CD14-positive monocyte (primary cell): ENCODE data around the gene SYNE1. TPM values are rescaled to one million over a fixed set of nuclear protein-coding genes. Genes with fewer than 3 reads are reported as not detected.
A peak's percentile ranks its signal among the peaks of the same experiment; 100 is the strongest.

Experiments
- DNase-seq, 3 donors: peaks; one replicate each; pipeline ENCODE4 v3.0.0-alpha.2; 2011 to 2022
- H2AFZ ChIP-seq: 2 replicates; pipeline ENCODE4 v1.6.0; 2012; ENCODE audit warnings: mild to moderate bottlenecking, low read depth, low read length, inconsistent platforms; ENCODE audit not compliant: insufficient read depth, poor library complexity, severe bottlenecking
- H3K27ac ChIP-seq, 2 donors: 1 replicate in 1 of 2; 2 replicates in 1 of 2; pipeline ENCODE4 v1.5.1; 2012 to 2013; ENCODE audit warnings: low read length in 2 of 2, control low read depth in 1 of 2, inconsistent platforms in 1 of 2, low read depth in 1 of 2, mild to moderate bottlenecking in 1 of 2
- H3K27me3 ChIP-seq, 2 donors: one replicate each; pipeline versions ENCODE4 v1.6.0 to v1.6.1; 2011 to 2013; ENCODE audit warnings: low read length in 2 of 2; ENCODE audit not compliant: control insufficient read depth in 2 of 2, insufficient read depth in 2 of 2
- H3K36me3 ChIP-seq, 2 donors: replicated peaks in 1 of 2; 1 replicate in 1 of 2; 2 replicates in 1 of 2; pipeline versions ENCODE4 v1.5.1 to v1.6.1; 2012 to 2013; ENCODE audit warnings: low read length in 2 of 2, control low read depth in 1 of 2, inconsistent platforms in 1 of 2, mild to moderate bottlenecking in 1 of 2; ENCODE audit not compliant: insufficient read depth in 2 of 2, control insufficient read depth in 1 of 2
- H3K4me1 ChIP-seq, 2 donors: 1 replicate in 1 of 2; 2 replicates in 1 of 2; pipeline versions ENCODE4 v1.5.1 to v1.6.1; 2012 to 2013; ENCODE audit warnings: low read length in 2 of 2, control low read depth in 1 of 2, inconsistent platforms in 1 of 2, mild to moderate bottlenecking in 1 of 2, moderate library complexity in 1 of 2; ENCODE audit not compliant: insufficient read depth in 2 of 2, control insufficient read depth in 1 of 2
- H3K4me2 ChIP-seq: replicated peaks from 2 replicates; pipeline ENCODE3; 2012; ENCODE audit warnings: low read length, moderate library complexity, mild to moderate bottlenecking; ENCODE audit not compliant: poor library complexity, severe bottlenecking; ENCODE audit errors: extremely low read depth
- H3K4me3 ChIP-seq, 3 experiments: fragments of 200-600 bp in 1 of 3; sonication (generic) in 1 of 3; replicated peaks in 1 of 3; 1 replicate in 2 of 3; 2 replicates in 1 of 3; pipeline ENCODE4 v1.5.1; 2011 to 2013; ENCODE audit warnings: low read length in 3 of 3, mild to moderate bottlenecking in 3 of 3, control low read depth in 2 of 3, low read depth in 2 of 3, inconsistent platforms in 1 of 3, moderate library complexity in 1 of 3
- H3K79me2 ChIP-seq: 2 replicates; pipeline ENCODE4 v1.6.0; 2012; ENCODE audit warnings: mild to moderate bottlenecking, control low read depth, inconsistent platforms, low read length, moderate library complexity; ENCODE audit not compliant: insufficient read depth
- H3K9ac ChIP-seq: 2 replicates; pipeline ENCODE4 v1.6.0; 2017; ENCODE audit warnings: low read length, mild to moderate bottlenecking; ENCODE audit not compliant: insufficient read depth, poor library complexity, severe bottlenecking
- H3K9me3 ChIP-seq, 2 donors: replicated peaks in 1 of 2; 1 replicate in 1 of 2; 2 replicates in 1 of 2; pipeline versions ENCODE4 v1.5.1 to v1.6.1; 2012 to 2013; ENCODE audit warnings: low read length in 2 of 2, control low read depth in 1 of 2; ENCODE audit not compliant: control insufficient read depth in 1 of 2, insufficient read depth in 1 of 2
- H4K20me1 ChIP-seq: 2 replicates; pipeline ENCODE4 v1.6.0; 2012; ENCODE audit warnings: mild to moderate bottlenecking, low read length, control low read depth, moderate library complexity; ENCODE audit not compliant: insufficient read depth
- H3K27ac Mint-ChIP-seq, 7 donors: one replicate each; pipeline ENCODE4 v1.8.0; 2020; ENCODE audit warnings: mild to moderate bottlenecking in 7 of 7, mixed read lengths in 7 of 7, moderate library complexity in 6 of 7, inconsistent platforms in 2 of 7
- H3K27me3 Mint-ChIP-seq, 3 donors: one replicate each; pipeline ENCODE4 v1.8.0; 2021 to 2022; ENCODE audit warnings: low read depth in 3 of 3, mild to moderate bottlenecking in 3 of 3, mixed read lengths in 3 of 3, moderate library complexity in 3 of 3, inconsistent platforms in 1 of 3
- H3K36me3 Mint-ChIP-seq, 2 donors: one replicate each; pipeline ENCODE4 v1.8.0; 2020; ENCODE audit warnings: mixed read lengths in 2 of 2, inconsistent platforms in 1 of 2, mild to moderate bottlenecking in 1 of 2
- H3K4me1 Mint-ChIP-seq: one replicate; pipeline ENCODE4 v1.8.0; 2020; ENCODE audit warnings: mild to moderate bottlenecking, mixed read lengths
- H3K4me3 Mint-ChIP-seq, 2 donors: one replicate each; pipeline ENCODE4 v1.8.0; 2020; ENCODE audit warnings: mild to moderate bottlenecking in 2 of 2, mixed read lengths in 2 of 2, moderate library complexity in 1 of 2
- H3K9me3 Mint-ChIP-seq, 7 donors: one replicate each; pipeline ENCODE4 v1.8.0; 2020 to 2022; ENCODE audit warnings: mixed read lengths in 7 of 7, mild to moderate bottlenecking in 6 of 7, moderate library complexity in 6 of 7, inconsistent platforms in 2 of 7
- WGBS: methylation state at CpG from one replicate; pipeline ENCODE4 v1.1.5; 2013; ENCODE audit warnings: missing lambda C conversion rate; ENCODE audit not compliant: insufficient coverage; 5-methylcytosine and 5-hydroxymethylcytosine counted together
- intact Hi-C, 2 donors: fragments of 100-400 bp; cut with micrococcal nuclease; formaldehyde crosslinking; loops; one replicate each; pipeline versions ENCODE4 v1.15.0 to v1.15.1; 2023
- polyA plus RNA-seq, 3 donors: library from polyadenylated mRNA; depleted of rRNA in 1 of 3; unstranded in 2 of 3; stranded (reverse) in 1 of 3; fragments of 300-500 nt in 2 of 3; fragments of >200 nt in 1 of 3; fragmentation: Illumina TruSeq in 2 of 3; gene quantifications; 1 replicate in 2 of 3; 2 replicates in 1 of 3; pipeline ENCODE4 v1.2.3, GENCODE V29; 2012 to 2021
- TF ChIP-seq, protein P1 (sequence below): fragments of 200-600 bp; IDR thresholded peaks from one replicate; pipeline ENCODE4 v1.8.0; 2022; ENCODE audit warnings: antibody characterized with exemption, mild to moderate bottlenecking

SYNE1 gene
- polyA plus RNA-seq, 3 donors: 3.7 to 24.5 (median 8.1) TPM

DNA sequence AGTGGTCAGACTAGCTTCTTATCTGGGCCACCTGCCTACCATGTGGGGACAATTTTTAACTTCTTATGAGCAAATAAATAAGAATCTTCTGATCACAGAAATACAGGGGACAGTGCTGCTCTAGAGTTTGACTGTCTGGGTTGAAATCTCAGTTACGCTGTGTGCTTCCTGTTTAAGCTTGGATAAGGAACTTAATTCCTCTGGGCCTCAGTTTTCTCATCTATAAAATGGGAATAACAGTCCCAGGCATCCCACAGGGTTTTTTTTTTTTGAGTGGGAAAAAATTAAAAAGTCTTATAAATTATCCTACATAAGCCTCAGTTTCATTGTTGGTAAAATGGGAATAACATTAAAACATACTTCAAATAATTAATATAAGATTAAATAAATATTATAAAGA, 488.8 kb downstream of the SYNE1 start:
- Histone ChIP-seq H3K4me1 (peaks cover 7 to 11% of the 10 kb centered on the region in 2 donors), H3K36me3 (peaks cover 43 to 79% of the 10 kb centered on the region in 2 donors), H4K20me1 (no peaks in the 10 kb centered on the region), H3K27me3 (no peaks in the 10 kb centered on the region), H3K4me3 (no peak overlapping the region), H3K27ac (no peak overlapping the region), H3K9me3 (no peaks in the 10 kb centered on the region), H2AFZ (no peak overlapping the region), H3K4me2 (no peak overlapping the region), H3K9ac (no peak overlapping the region), H3K79me2 (no peaks in the 10 kb centered on the region)
- intact Hi-C loops: no loop called here
- no peaks in the 10 kb centered on the region for H3K9me3 Mint-ChIP-seq
- H3K27ac Mint-ChIP-seq: no peak overlapping the region
- no peak overlapping the region for H3K4me3 Mint-ChIP-seq
- H3K27me3 Mint-ChIP-seq: peaks cover 0 to 4% (median 0%) of the 10 kb centered on the region in 3 donors
- no peak for DNase-seq
- H3K4me1 Mint-ChIP-seq: peaks cover 16% of the 10 kb centered on the region
- H3K36me3 Mint-ChIP-seq: peaks cover 63 to 79% of the 10 kb centered on the region in 2 donors
- WGBS: no CpG with 5 or more reads among the region's 1 CpG
- TF ChIP-seq, protein P1, sequence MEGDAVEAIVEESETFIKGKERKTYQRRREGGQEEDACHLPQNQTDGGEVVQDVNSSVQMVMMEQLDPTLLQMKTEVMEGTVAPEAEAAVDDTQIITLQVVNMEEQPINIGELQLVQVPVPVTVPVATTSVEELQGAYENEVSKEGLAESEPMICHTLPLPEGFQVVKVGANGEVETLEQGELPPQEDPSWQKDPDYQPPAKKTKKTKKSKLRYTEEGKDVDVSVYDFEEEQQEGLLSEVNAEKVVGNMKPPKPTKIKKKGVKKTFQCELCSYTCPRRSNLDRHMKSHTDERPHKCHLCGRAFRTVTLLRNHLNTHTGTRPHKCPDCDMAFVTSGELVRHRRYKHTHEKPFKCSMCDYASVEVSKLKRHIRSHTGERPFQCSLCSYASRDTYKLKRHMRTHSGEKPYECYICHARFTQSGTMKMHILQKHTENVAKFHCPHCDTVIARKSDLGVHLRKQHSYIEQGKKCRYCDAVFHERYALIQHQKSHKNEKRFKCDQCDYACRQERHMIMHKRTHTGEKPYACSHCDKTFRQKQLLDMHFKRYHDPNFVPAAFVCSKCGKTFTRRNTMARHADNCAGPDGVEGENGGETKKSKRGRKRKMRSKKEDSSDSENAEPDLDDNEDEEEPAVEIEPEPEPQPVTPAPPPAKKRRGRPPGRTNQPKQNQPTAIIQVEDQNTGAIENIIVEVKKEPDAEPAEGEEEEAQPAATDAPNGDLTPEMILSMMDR: no peak

DNA sequence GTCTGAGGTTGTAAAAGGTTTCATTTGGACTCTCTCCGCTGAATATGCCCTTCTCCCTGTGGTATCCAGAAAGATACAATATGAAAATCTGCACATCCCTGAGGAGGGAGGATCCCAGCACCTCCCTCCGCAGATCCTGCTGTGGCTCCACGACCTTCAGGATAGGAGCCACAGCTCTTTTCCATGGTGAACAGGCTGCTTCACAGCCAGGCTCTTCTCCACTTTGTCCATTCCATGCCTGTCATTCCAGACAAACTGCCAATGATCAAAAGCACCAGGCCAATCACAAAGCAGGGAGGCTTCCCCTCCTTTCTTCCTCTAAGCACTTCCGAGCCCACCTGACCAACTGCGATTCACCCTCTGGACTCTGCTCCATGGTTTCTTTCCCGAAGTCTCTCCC, 489.9 kb downstream of the SYNE1 start:
- intact Hi-C loops: no loop called here
- no peak overlapping the region for H3K4me3 ChIP-seq
- H3K79me2 ChIP-seq: no peaks in the 10 kb centered on the region
- H4K20me1 ChIP-seq: no peaks in the 10 kb centered on the region
- H3K4me2 ChIP-seq: no peak overlapping the region
- no peaks in the 10 kb centered on the region for H3K27me3 Mint-ChIP-seq
- H3K27ac ChIP-seq: no peak overlapping the region
- WGBS: 100% methylated on average over 3 of the region's 6 CpGs
- H2AFZ ChIP-seq: no peak overlapping the region
- H3K9ac ChIP-seq: no peak overlapping the region
- no peaks in the 10 kb centered on the region for H3K9me3 ChIP-seq
- H3K9me3 Mint-ChIP-seq: no peaks in the 10 kb centered on the region
- no peak overlapping the region for H3K4me3 Mint-ChIP-seq
- peaks cover 14% of the 10 kb centered on the region for H3K4me1 Mint-ChIP-seq
- no peak for DNase-seq
- peaks cover 7 to 9% of the 10 kb centered on the region in 2 donors for H3K4me1 ChIP-seq
- TF ChIP-seq, protein P1: no peak
- no peaks in the 10 kb centered on the region for H3K27me3 ChIP-seq
- peaks cover 47 to 82% of the 10 kb centered on the region in 2 donors for H3K36me3 ChIP-seq
- peaks cover 70 to 77% of the 10 kb centered on the region in 2 donors for H3K36me3 Mint-ChIP-seq
- peak overlapping the region in 2 of 7 donors; percentile 21 to 69 for H3K27ac Mint-ChIP-seq
